Body of pancreas (tissue), 4 donors: ENCODE data around the gene LGR6. TPM values are rescaled to one million over a fixed set of nuclear protein-coding genes. Genes with fewer than 3 reads are reported as not detected.

ENCODE experiments used
- ATAC-seq: fragments of 150-250 bp; one replicate; pipeline ENCODE4 v1.9.1; 2016
- DNase-seq, 4 donors: peaks; one replicate each; pipeline ENCODE4 v3.0.0-alpha.2; 2019
- H3K27ac ChIP-seq, 4 donors: fragments of 200-600 bp; sonication (generic); 1 replicate in 3 of 4; 2 replicates in 1 of 4; pipeline versions ENCODE4 v1.5.1 to v1.6.1; 2016 to 2019; ENCODE audit warnings: mild to moderate bottlenecking in 1 of 4, mixed read lengths in 1 of 4, moderate library complexity in 1 of 4
- H3K27me3 ChIP-seq, 2 donors: fragments of 200-600 bp; sonication (generic); one replicate each; pipeline ENCODE4 v1.6.0; 2016; ENCODE audit warnings: mild to moderate bottlenecking in 1 of 2
- H3K36me3 ChIP-seq, 2 donors: fragments of 200-600 bp; sonication (generic); replicated peaks in 1 of 2; 2 replicates each; pipeline ENCODE4 v1.5.1; 2016; ENCODE audit warnings: low read depth in 2 of 2; ENCODE audit not compliant: insufficient read depth in 1 of 2
- H3K4me1 ChIP-seq: fragments of 200-600 bp; sonication (generic); one replicate; pipeline ENCODE4 v1.6.0; 2016
- H3K4me3 ChIP-seq, 2 donors: fragments of 200-600 bp; sonication (generic); 1 replicate in 1 of 2; 2 replicates in 1 of 2; pipeline ENCODE4 v1.5.1; 2016 to 2019
- H3K9me3 ChIP-seq, 3 donors: fragments of 200-600 bp; sonication (generic); 1 replicate in 2 of 3; 2 replicates in 1 of 3; pipeline ENCODE4 v1.5.1; 2016
- CTCF ChIP-seq, 7 experiments: fragments of 450-650 bp in 4 of 7; fragments of 200-600 bp in 3 of 7; sonication (generic) in 3 of 7; IDR thresholded peaks; one replicate each; pipeline ENCODE4 v1.5.1; 2016 to 2019; ENCODE audit warnings: antibody characterized with exemption in 7 of 7
- POLR2A ChIP-seq, 3 donors: fragments of 450-650 bp; IDR thresholded peaks; one replicate each; pipeline ENCODE4 v1.6.1; 2016; ENCODE audit warnings: antibody characterized with exemption in 3 of 3, mild to moderate bottlenecking in 2 of 3
- WGBS, 2 donors: methylation state at CpG; one replicate each; pipeline ENCODE4 v1.1.5; 2017; 5-methylcytosine and 5-hydroxymethylcytosine counted together
- intact Hi-C: fragments of 100-400 bp; cut with DNase I; formaldehyde crosslinking; loops from one replicate; pipeline ENCODE4 v1.15.1; 2023
- total RNA-seq, 2 donors: library from RNA; depleted of rRNA; stranded (reverse); fragments of >200 nt; gene quantifications; one replicate each; pipeline ENCODE4 v1.1.0, GENCODE V29; 2016

Gene LGR6
- total RNA-seq, 2 donors from 2014 or later: 0.52 TPM; not detected in 1

GRCh38 chr1:202302166-202302565 is 108.6 kb downstream of the LGR6 start:
- WGBS, 2 donors: 89 to 92% methylated on average over 9 of the region's 9 CpGs
- Histone ChIP-seq H3K36me3 (no peaks in the 10 kb centered on the region), H3K9me3 (no peaks in the 10 kb centered on the region), H3K4me3 (no peak overlapping the region), H3K4me1 (no peaks in the 10 kb centered on the region), H3K27ac (no peak overlapping the region), H3K27me3 (no peaks in the 10 kb centered on the region)
- no peak for DNase-seq
- TF ChIP-seq POLR2A (IDR thresholded peaks at IDR 0.05) (no peak), CTCF (IDR thresholded peaks at IDR 0.05) (no peak)
- no peak for ATAC-seq
- intact Hi-C loops: no loop called here

GRCh38 chr1:202304375-202304774 is 110.8 kb downstream of the LGR6 start:
- Histone ChIP-seq H3K4me3 (no peak overlapping the region), H3K4me1 (no peaks in the 10 kb centered on the region), H3K9me3 (no peaks in the 10 kb centered on the region), H3K27me3 (no peaks in the 10 kb centered on the region), H3K36me3 (no peaks in the 10 kb centered on the region), H3K27ac (no peak overlapping the region)
- WGBS, 2 donors: 78 to 86% methylated on average over 8 to 9 of the region's 9 CpGs
- intact Hi-C loops: no loop called here
- TF ChIP-seq POLR2A (IDR thresholded peaks at IDR 0.05) (no peak), CTCF (IDR thresholded peaks at IDR 0.05) (no peak)
- DNase-seq (no peak), ATAC-seq (no peak)

GRCh38 chr1:202305168-202305567 is 111.6 kb downstream of the LGR6 start:
- intact Hi-C loops: no loop called here
- Histone ChIP-seq H3K27ac (no peak overlapping the region), H3K9me3 (no peaks in the 10 kb centered on the region), H3K36me3 (no peaks in the 10 kb centered on the region), H3K27me3 (no peaks in the 10 kb centered on the region), H3K4me1 (no peaks in the 10 kb centered on the region), H3K4me3 (no peak overlapping the region)
- no peak for TF ChIP-seq CTCF (IDR thresholded peaks at IDR 0.05)
- TF ChIP-seq POLR2A (IDR thresholded peaks at IDR 0.05): no peak
- DNase-seq (no peak), ATAC-seq (no peak)
- whole genome bisulfite sequencing, 2 donors: 33 to 40% methylated on average over 1 of the region's 1 CpG

- ATAC-seq: no peak
- WGBS, 2 donors: 61 to 80% methylated on average over 3 to 9 of the region's 9 CpGs
- Histone ChIP-seq H3K27me3 (no peaks in the 10 kb centered on the region), H3K4me1 (no peaks in the 10 kb centered on the region), H3K36me3 (no peaks in the 10 kb centered on the region), H3K4me3 (no peak overlapping the region), H3K9me3 (no peaks in the 10 kb centered on the region), H3K27ac (no peak overlapping the region)
- TF ChIP-seq CTCF (IDR thresholded peaks at IDR 0.05): no peak
- no peak for TF ChIP-seq POLR2A (IDR thresholded peaks at IDR 0.05)
- intact Hi-C loops: no loop called here
- DNase-seq: no peak
Measured at GRCh38 chr1:202306535-202307345, 113.1 kb downstream of the LGR6 start.
